ENCODE measurements around the gene ZNF275.

The ZNF275 gene

DNA sequence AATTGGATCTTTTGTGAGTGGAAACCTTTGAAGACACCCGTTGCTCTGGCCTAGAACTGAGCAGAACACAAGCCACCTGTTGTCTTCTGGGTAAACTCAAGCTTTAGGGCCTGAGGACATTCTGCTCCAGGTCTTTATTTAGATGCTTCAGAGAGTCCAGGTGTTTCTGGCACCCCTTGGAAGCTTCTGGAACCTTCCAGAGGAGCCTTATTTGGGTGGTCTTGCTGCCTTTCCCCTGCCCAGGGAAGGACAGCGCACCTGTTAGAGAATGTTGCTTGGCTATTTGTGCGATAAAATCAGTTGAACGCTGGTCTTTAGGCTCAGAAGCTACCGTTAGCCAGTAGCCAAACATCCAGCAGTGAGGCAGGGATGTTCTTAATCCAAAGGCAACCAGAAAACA lies 3.0 kb downstream of the ZNF275 start:
- TF ChIP-seq, protein P1, sequence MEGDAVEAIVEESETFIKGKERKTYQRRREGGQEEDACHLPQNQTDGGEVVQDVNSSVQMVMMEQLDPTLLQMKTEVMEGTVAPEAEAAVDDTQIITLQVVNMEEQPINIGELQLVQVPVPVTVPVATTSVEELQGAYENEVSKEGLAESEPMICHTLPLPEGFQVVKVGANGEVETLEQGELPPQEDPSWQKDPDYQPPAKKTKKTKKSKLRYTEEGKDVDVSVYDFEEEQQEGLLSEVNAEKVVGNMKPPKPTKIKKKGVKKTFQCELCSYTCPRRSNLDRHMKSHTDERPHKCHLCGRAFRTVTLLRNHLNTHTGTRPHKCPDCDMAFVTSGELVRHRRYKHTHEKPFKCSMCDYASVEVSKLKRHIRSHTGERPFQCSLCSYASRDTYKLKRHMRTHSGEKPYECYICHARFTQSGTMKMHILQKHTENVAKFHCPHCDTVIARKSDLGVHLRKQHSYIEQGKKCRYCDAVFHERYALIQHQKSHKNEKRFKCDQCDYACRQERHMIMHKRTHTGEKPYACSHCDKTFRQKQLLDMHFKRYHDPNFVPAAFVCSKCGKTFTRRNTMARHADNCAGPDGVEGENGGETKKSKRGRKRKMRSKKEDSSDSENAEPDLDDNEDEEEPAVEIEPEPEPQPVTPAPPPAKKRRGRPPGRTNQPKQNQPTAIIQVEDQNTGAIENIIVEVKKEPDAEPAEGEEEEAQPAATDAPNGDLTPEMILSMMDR (IDR thresholded peaks at IDR 0.05; ENCODE audit: insufficient read depth, low read depth, low read length, missing control alignments), result no peak
- no peak overlapping the region for H3K4me3 ChIP-seq (ENCODE audit: low read depth, low read length)
- DNase-seq (ENCODE audit: low read depth), result no peak

DNA sequence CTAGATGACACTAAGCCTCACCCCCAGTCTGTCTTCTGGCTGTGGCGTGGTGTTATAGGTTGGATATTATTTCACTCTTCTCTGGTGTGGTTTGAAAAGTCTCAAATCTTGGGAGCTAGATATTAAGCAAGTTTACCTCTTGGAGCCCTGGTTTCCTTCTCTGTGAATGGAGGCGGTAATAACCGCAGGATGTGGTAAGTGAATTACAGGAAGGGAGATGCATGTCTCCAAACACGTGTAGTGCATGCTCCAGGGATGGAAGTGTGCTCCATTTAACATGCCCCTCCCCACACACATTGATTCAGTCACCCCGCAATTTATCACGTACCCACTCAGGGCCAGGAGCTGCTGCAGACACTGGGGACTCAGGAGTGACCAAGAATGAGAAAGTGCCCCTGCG lies 4.9 kb downstream of the ZNF275 start:
- DNase-seq (ENCODE audit: low read depth), result no peak
- TF ChIP-seq, protein P1 (IDR thresholded peaks at IDR 0.05; ENCODE audit: insufficient read depth, low read depth, low read length, missing control alignments), result no peak
- H3K4me3 ChIP-seq (ENCODE audit: low read depth, low read length), result no peak overlapping the region

DNA sequence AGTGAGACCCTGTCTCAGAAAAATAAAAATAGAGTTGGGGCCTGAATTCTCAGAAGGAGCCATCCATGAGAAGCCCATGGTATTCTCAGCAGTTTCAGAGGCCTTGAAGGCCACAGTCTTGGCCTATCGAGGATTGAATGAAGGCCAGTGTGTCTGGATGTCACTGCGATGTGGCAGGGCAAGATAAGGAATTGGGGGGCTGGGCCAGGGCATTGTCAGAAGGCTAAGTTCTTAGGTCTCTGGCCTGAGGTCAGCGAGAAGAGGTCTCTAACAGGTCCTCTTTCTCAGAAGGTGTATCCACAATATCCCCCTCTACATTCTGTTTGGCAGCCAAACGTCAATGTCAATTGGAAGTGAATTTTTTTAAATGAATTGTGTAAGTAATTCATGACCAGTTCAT lies 5.7 kb downstream of the ZNF275 start:
- no peak for DNase-seq (ENCODE audit: low read depth)
- H3K4me3 ChIP-seq (ENCODE audit: low read depth, low read length), result no peak overlapping the region
- TF ChIP-seq, protein P1 (IDR thresholded peaks at IDR 0.05; ENCODE audit: insufficient read depth, low read depth, low read length, missing control alignments), result no peak

DNA sequence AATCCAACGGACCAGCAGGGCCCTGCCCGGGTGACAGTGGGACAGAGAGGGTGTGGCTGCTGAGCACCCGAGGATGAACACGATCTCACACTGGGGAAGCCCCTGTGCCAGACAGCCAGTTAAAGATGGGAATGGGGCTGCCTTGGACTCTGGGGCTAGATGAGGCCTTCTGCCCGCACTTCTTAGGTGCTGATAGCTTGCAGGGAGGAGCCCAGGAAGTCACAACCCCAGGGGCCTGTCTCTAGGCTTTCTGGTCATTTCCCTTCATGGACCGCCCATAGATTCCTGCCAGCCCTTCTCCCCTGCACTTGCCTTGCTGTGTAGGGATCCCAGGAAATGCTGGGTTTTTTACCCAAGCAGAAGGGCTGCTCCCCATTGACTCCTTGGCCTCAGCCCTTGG lies 6.2 kb downstream of the ZNF275 start:
- TF ChIP-seq, protein P1 (IDR thresholded peaks at IDR 0.05; ENCODE audit: insufficient read depth, low read depth, low read length, missing control alignments), result no peak
- no peak overlapping the region for H3K4me3 ChIP-seq (ENCODE audit: low read depth, low read length)
- no peak for DNase-seq (ENCODE audit: low read depth)

DNA sequence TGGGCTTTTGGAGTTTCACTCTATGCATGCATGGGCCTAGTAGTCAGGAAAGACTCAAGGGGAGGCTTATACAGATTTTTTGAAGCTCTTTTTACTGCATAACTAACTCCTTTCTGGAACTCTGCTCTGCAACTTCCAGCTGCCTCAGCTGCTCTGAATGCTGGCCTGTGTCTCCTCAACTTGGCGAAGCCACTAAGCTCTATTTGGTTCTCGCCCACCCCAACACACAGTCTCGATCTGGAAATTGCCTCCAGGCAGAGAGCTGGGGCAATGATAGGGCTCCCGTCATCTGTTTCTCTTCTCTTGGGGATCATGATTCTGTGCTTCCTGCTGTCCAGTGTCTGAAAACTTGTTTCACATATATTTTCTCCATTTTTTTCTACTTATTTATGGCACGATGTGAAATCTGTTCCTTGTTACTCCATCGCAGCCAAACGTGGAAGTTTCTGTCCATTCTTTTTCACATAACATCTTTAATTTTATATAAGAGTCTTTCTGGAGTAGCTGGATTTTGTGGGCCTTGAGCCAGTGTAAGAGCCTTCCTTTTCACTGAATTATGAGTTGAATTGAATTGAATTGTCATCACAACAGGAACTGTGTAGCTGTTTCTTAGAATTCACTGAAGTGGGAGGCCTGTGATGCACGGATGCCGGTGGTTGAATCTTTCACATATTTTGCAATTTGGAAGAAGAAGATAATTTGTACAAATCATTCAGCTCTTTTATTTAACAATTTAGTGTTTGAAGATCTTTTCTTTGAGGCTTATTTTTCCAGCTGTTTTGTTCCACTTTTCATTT lies 9.0 kb downstream of the ZNF275 start:
- DNase-seq (ENCODE audit: low read depth), result no peak
- H3K4me3 ChIP-seq (ENCODE audit: low read depth, low read length), result no peak overlapping the region
- TF ChIP-seq, protein P1 (IDR thresholded peaks at IDR 0.05; ENCODE audit: insufficient read depth, low read depth, low read length, missing control alignments), result no peak

DNA sequence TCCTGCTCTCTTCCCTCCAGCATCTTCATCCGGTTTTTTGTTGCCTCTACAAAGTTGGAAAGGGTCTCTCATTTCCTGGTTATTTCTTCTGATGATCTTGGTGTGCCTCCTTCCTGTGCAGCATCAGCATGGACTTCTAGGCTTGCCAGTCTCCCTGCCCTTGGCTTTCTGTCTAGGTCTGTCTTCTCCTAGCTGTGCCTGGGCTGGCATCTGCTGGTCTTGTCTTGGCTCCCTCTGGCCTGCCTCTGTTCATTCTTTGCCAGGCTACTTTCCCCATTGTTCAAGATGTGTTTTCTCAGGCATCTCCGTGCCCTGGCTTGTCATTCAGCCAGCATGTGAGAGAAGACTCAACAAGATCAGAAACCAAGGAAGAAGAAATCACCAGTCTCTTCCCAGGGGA lies 9.7 kb downstream of the ZNF275 start:
- H3K4me3 ChIP-seq (ENCODE audit: low read depth, low read length), result no peak overlapping the region
- TF ChIP-seq, protein P1 (IDR thresholded peaks at IDR 0.05; ENCODE audit: insufficient read depth, low read depth, low read length, missing control alignments), result no peak
- no peak for DNase-seq (ENCODE audit: low read depth)

DNA sequence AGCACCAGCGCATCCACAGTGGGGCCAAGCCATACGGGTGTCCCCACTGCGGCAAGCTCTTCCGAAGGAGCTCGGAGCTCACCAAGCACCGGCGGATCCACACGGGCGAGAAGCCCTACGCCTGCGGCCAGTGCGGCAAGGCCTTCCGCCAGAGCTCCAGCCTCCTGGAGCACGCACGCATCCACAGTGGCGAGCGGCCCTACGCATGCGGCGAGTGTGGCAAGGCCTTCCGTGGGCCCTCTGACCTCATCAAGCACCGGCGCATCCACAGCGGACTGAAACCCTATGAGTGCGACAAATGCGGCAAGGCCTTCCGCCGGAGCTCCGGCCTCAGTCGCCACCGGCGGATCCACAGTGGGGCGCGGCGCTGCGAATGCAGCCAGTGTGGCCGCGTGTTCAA lies 13.6 kb downstream of the ZNF275 start:
- no peak for DNase-seq (ENCODE audit: low read depth)
- TF ChIP-seq, protein P1 (IDR thresholded peaks at IDR 0.05; ENCODE audit: insufficient read depth, low read depth, low read length, missing control alignments), result no peak
- no peak overlapping the region for H3K4me3 ChIP-seq (ENCODE audit: low read depth, low read length)

Data from GM12865 (cell line).